MM.1S (cell line): ENCODE results near the gene ATPAF1.

Experiments
- DNase-seq: peaks from one replicate; pipeline ENCODE4 v3.0.0-alpha.2; 2015
- H2AFZ ChIP-seq: fragments of 300-600 bp; sonication (generic); 2 replicates; pipeline ENCODE4 v1.6.0; 2016; ENCODE audit warnings: antibody characterized with exemption, low read length
- H3F3A ChIP-seq: fragments of 300-600 bp; sonication (generic); 2 replicates; pipeline ENCODE4 v1.6.1; 2016; ENCODE audit warnings: mild to moderate bottlenecking, antibody characterized with exemption, low read length, moderate library complexity, mixed read lengths; ENCODE audit not compliant: insufficient read depth
- H3K27ac ChIP-seq: fragments of 300-600 bp; sonication (generic); 2 replicates; pipeline ENCODE4 v1.5.1; 2016; ENCODE audit warnings: mild to moderate bottlenecking, low read length
- H3K27me3 ChIP-seq: fragments of 300-600 bp; sonication (generic); replicated peaks from 2 replicates; pipeline ENCODE4 v1.6.0; 2016; ENCODE audit warnings: low read length; ENCODE audit not compliant: insufficient read depth
- H3K36me3 ChIP-seq: fragments of 300-600 bp; sonication (generic); replicated peaks from 2 replicates; pipeline ENCODE4 v1.6.1; 2016; ENCODE audit warnings: mild to moderate bottlenecking, low read length, mixed read lengths; ENCODE audit not compliant: insufficient read depth
- H3K4me1 ChIP-seq: fragments of 300-600 bp; sonication (generic); 2 replicates; pipeline ENCODE4 v1.6.1; 2016; ENCODE audit warnings: low read length, mixed read lengths
- H3K4me2 ChIP-seq: fragments of 300-600 bp; sonication (generic); 2 replicates; pipeline ENCODE4 v1.6.0; 2016; ENCODE audit warnings: low read depth, low read length
- H3K4me3 ChIP-seq: fragments of 300-600 bp; sonication (generic); 2 replicates; pipeline ENCODE4 v1.5.1; 2016; ENCODE audit warnings: low read length, mixed read lengths
- H3K79me2 ChIP-seq: fragments of 300-600 bp; sonication (generic); 2 replicates; pipeline ENCODE4 v1.6.1; 2016; ENCODE audit warnings: mixed run types, low read length, mixed read lengths
- H3K9ac ChIP-seq: fragments of 300-600 bp; sonication (generic); 2 replicates; pipeline ENCODE4 v1.6.1; 2016; ENCODE audit warnings: low read length, mixed read lengths
- H3K9me2 ChIP-seq: fragments of 300-600 bp; sonication (generic); replicated peaks from 2 replicates; pipeline ENCODE4 v1.6.1; 2016; ENCODE audit warnings: mild to moderate bottlenecking, low read length, mixed read lengths; ENCODE audit not compliant: insufficient read depth
- H3K9me3 ChIP-seq: fragments of 300-600 bp; sonication (generic); replicated peaks from 2 replicates; pipeline ENCODE4 v1.6.1; 2016; ENCODE audit warnings: mild to moderate bottlenecking, low read length, mixed read lengths; ENCODE audit not compliant: insufficient read depth
- H4K20me1 ChIP-seq: fragments of 300-600 bp; sonication (generic); 2 replicates; pipeline ENCODE4 v1.6.1; 2016; ENCODE audit warnings: mild to moderate bottlenecking, low read length, moderate library complexity, mixed read lengths; ENCODE audit not compliant: insufficient read depth
- EZH2 ChIP-seq: fragments of 300-600 bp; sonication (generic); optimal IDR thresholded peaks from 2 replicates; pipeline ENCODE3; 2017; ENCODE audit warnings: low read depth, mild to moderate bottlenecking, antibody characterized with exemption, low read length, mixed read lengths
- EZH2phosphoT487 ChIP-seq: fragments of 300-600 bp; sonication (generic); IDR thresholded peaks from 2 replicates; pipeline ENCODE4 v1.6.1; 2018; ENCODE audit warnings: antibody characterized with exemption, low read length
- TF ChIP-seq, protein P1 (sequence below): fragments of 300-600 bp; sonication (generic); IDR thresholded peaks from 2 replicates; pipeline ENCODE4 v1.5.1; 2016; ENCODE audit warnings: antibody characterized with exemption, low read length, mixed read lengths

ATPAF1 gene

DNA sequence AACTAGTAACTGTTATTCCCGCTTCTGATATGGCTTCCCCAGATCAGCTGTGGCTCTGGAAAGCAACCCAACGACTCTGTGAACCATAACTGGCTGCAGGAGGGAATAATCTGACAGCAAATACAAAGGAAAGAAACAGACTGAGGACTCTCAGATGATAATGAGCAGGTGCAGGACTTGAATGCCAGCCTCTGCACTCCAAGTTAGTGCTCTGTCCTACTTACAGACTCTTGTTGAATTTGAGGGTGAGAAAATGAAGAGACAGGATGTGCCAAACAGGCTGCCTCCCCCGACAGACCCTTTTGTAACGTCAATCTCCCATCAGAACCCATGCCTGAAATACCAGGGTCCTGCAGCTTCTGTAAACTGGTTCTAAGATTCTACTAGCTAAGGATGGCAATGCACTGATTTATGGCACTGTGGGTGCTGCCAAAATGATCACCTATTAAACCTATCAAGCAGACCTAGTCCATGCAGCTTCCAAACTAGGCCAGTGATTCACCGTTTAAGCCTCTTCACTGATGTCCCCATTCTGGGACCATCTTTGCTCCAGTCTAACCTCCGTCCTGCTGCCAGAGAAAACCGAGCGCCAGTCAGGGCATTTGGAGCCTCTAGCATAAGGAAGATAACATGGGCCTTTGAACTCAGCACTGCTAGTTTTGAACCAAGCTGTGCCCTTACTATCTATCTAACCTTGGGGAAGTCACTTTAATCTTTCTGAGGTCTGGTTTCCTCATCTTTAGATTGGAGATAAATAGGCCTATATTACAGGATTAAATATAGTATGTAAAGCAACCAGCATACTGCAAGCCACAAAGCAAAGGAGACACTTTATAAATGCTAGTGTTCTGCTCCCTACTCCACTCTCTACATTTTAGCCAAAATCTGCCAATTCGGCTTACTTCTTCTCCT, 68.8 kb downstream of the ATPAF1 start:
- peaks cover 11% of the 10 kb centered on the region; the same call in 1 of the 2 replicates for H3K79me2 ChIP-seq
- H2AFZ ChIP-seq: no peak overlapping the region
- H3K9ac ChIP-seq: no peak overlapping the region
- H3K4me1 ChIP-seq: 0 out of 2 replicates have a peak, but pooled peaks cover 4% of the 10 kb centered on the region
- H3F3A ChIP-seq: no peaks in the 10 kb centered on the region
- TF ChIP-seq, protein P1, sequence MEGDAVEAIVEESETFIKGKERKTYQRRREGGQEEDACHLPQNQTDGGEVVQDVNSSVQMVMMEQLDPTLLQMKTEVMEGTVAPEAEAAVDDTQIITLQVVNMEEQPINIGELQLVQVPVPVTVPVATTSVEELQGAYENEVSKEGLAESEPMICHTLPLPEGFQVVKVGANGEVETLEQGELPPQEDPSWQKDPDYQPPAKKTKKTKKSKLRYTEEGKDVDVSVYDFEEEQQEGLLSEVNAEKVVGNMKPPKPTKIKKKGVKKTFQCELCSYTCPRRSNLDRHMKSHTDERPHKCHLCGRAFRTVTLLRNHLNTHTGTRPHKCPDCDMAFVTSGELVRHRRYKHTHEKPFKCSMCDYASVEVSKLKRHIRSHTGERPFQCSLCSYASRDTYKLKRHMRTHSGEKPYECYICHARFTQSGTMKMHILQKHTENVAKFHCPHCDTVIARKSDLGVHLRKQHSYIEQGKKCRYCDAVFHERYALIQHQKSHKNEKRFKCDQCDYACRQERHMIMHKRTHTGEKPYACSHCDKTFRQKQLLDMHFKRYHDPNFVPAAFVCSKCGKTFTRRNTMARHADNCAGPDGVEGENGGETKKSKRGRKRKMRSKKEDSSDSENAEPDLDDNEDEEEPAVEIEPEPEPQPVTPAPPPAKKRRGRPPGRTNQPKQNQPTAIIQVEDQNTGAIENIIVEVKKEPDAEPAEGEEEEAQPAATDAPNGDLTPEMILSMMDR: no peak
- TF ChIP-seq EZH2: no peak
- no peak for TF ChIP-seq EZH2phosphoT487
- no peaks in the 10 kb centered on the region for H3K9me3 ChIP-seq
- H3K27ac ChIP-seq: no peak overlapping the region
- no peak overlapping the region for H3K4me2 ChIP-seq
- H3K36me3 ChIP-seq: no peaks in the 10 kb centered on the region
- H4K20me1 ChIP-seq: no peaks in the 10 kb centered on the region
- no peak for DNase-seq
- H3K4me3 ChIP-seq: no peak overlapping the region
- no peaks in the 10 kb centered on the region for H3K27me3 ChIP-seq
- H3K9me2 ChIP-seq: no peaks in the 10 kb centered on the region

DNA sequence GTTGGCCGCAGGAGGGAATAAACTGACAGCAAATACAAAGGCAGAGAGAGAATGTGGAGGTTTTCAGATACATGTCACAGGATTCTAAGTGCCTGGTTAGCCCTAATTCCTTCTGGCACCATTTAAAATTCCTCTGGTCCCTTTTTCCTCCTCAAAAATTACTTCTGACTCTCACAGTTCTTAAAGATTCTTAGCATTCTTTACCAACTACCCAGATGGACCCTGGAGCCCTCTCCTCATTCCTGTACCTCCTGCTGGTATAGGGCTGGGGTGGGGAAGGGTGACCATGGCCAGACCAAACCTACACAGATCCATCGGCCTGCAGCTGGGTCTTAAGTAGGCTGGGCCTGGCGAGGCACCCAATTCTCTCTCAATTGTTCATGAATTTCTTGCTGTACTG, 71.3 kb downstream of the ATPAF1 start:
- Histone ChIP-seq H3K36me3 (no peaks in the 10 kb centered on the region), H3K4me3 (no peak overlapping the region), H3K27ac (no peak overlapping the region), H3K9me3 (no peaks in the 10 kb centered on the region), H3K9ac (no peak overlapping the region), H3K79me2 (no peaks in the 10 kb centered on the region), H3K27me3 (no peaks in the 10 kb centered on the region), H4K20me1 (no peaks in the 10 kb centered on the region), H3K4me1 (peaks cover under 1% of the 10 kb centered on the region; the same call in 1 of the 2 replicates), H3F3A (no peaks in the 10 kb centered on the region), H3K4me2 (no peak overlapping the region), H2AFZ (no peak overlapping the region), H3K9me2 (no peaks in the 10 kb centered on the region)
- DNase-seq: no peak
- TF ChIP-seq, protein P1: no peak
- no peak for TF ChIP-seq EZH2phosphoT487
- TF ChIP-seq EZH2: no peak

DNA sequence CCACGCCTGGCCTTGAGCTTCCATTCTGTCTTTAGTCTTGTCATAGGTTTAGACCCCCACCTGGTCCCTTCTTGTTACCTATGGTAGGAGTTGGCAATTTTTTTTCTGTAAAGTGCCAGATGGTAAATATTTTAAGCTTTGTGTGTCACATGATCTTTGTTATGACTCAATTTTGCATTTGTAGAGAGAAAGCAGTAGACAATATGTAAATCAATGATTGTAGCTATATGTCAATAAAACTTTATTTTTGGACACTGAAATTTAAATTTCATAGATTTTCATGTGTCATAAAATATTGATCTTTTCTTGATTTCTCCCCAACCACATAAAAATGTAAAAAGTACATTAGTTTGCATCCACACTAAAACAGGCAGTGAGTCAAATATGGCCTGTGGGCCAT, 72.1 kb downstream of the ATPAF1 start:
- no peak overlapping the region for H3K27ac ChIP-seq
- no peaks in the 10 kb centered on the region for H4K20me1 ChIP-seq
- H3K9me3 ChIP-seq: no peaks in the 10 kb centered on the region
- H3K27me3 ChIP-seq: no peaks in the 10 kb centered on the region
- H3K4me3 ChIP-seq: no peak overlapping the region
- TF ChIP-seq EZH2phosphoT487 (no peak), EZH2 (no peak)
- TF ChIP-seq, protein P1: no peak
- peaks cover 9% of the 10 kb centered on the region for H3K4me1 ChIP-seq
- DNase-seq: no peak
- no peak overlapping the region for H3K4me2 ChIP-seq
- no peaks in the 10 kb centered on the region for H3K79me2 ChIP-seq
- H3K36me3 ChIP-seq: no peaks in the 10 kb centered on the region
- H2AFZ ChIP-seq: no peak overlapping the region
- no peaks in the 10 kb centered on the region for H3F3A ChIP-seq
- H3K9ac ChIP-seq: no peak overlapping the region
- no peaks in the 10 kb centered on the region for H3K9me2 ChIP-seq
